Superior temporal gyrus (tissue), 1 donor: ENCODE measurements around the gene TREM2.
"Not testable (repeated sequence)": the region's sequence is repeated elsewhere in the genome, so short reads cannot be mapped to it uniquely, and the experiment has no call there.

ENCODE experiments used
- DNase-seq: peaks from one replicate; pipeline ENCODE4 v3.0.0-alpha.2; 2016; ENCODE audit errors: extremely low spot score

The TREM2 gene

GRCh38 chr6:41153992-41154625, 8.8 kb downstream of the TREM2 start, which contains the start of gene TREML1:
TREML1 (minus strand) TSS chr6:41154347; CDS start chr6:41154288, 59 bp downstream.
- DNase-seq, result no peak

GRCh38 chr6:41153451-41153850, 9.5 kb downstream of the TREM2 start:
- DNase-seq, result no peak

GRCh38 chr6:41150671-41151070, 12.2 kb downstream of the TREM2 start:
- DNase-seq, result no peak

GRCh38 chr6:41147917-41148316, 15.0 kb downstream of the TREM2 start:
- no peak for DNase-seq

GRCh38 chr6:41136911-41137310, 26.0 kb downstream of the TREM2 start:
- no peak for DNase-seq

GRCh38 chr6:41135062-41135832, 27.7 kb downstream of the TREM2 start:
- DNase-seq, result no peak

- no peak for DNase-seq
Observed at GRCh38 chr6:41132254-41132653, 30.7 kb downstream of the TREM2 start.

- DNase-seq, result no peak
Observed at GRCh38 chr6:41125282-41125681, 37.6 kb downstream of the TREM2 start.

GRCh38 chr6:41122918-41123317, 40.0 kb downstream of the TREM2 start:
- no peak for DNase-seq

- no peak for DNase-seq
Observed at GRCh38 chr6:41122373-41122772, 40.5 kb downstream of the TREM2 start.

- DNase-seq, result no peak
Observed at GRCh38 chr6:41120058-41120457, 42.9 kb downstream of the TREM2 start.

GRCh38 chr6:41119508-41119907, 43.4 kb downstream of the TREM2 start:
- DNase-seq, result no peak

- DNase-seq, result not testable (repeated sequence)
Observed at GRCh38 chr6:41115027-41115426, 47.9 kb downstream of the TREM2 start.

- DNase-seq, result no peak
Observed at GRCh38 chr6:41111017-41111416, 51.9 kb downstream of the TREM2 start.
